Endothelial cell of umbilical vein (primary cell): ENCODE results near the gene DMAC1. TPM values are rescaled to one million over a fixed set of nuclear protein-coding genes. Genes with fewer than 3 reads are reported as not detected.

Experiments used
- BruUV-seq: library from RNA; stranded (reverse); fragments of 400-500 nt; replicated peaks from 2 replicates; lab custom pipeline; 2021; lab: Mats Ljungman, UMichigan
- CTCF ChIA-PET: fragments of 300-600, 350-600 bp; sonication (Branson Sonifier 250); formaldehyde crosslinking; loops from one replicate; lab custom pipeline; 2021; ENCODE audit warnings: antibody characterized with exemption, inconsistent platforms; lab: Charles Lee
- POLR2A ChIA-PET: fragments of 300-600, 350-600 bp; sonication (Branson Sonifier 250); formaldehyde crosslinking; loops from one replicate; lab custom pipeline; 2021; ENCODE audit warnings: antibody characterized with exemption, inconsistent platforms; lab: Charles Lee
- DNase-seq: peaks from one replicate; pipeline ENCODE4 v3.0.0-alpha.2; 2011; ENCODE audit warnings: low read depth, low spot score
- FAIRE-seq: peaks from 2 replicates; lab custom pipeline; 2011; peaks lifted over from hg19 to GRCh38; lab: Jason Lieb, UNC
- H2AFZ ChIP-seq: 2 replicates; pipeline ENCODE4 v1.6.0; 2012; ENCODE audit warnings: low read depth, low read length, control low read depth, inconsistent platforms
- H3K27ac ChIP-seq: 2 replicates; pipeline ENCODE4 v1.5.1; 2011; ENCODE audit warnings: low read depth, mild to moderate bottlenecking, control low read depth, low read length, moderate library complexity; ENCODE audit not compliant: insufficient read depth
- H3K27me3 ChIP-seq, 2 experiments: 2 replicates each; pipeline versions ENCODE4 v1.6.0 to v1.6.1; 2011; ENCODE audit warnings: low read length in 2 of 2, mixed read lengths in 1 of 2; ENCODE audit not compliant: control insufficient read depth in 2 of 2, insufficient read depth in 2 of 2
- H3K36me3 ChIP-seq, 2 experiments: 2 replicates in 1 of 2; 3 replicates in 1 of 2; pipeline ENCODE4 v1.5.1; 2011; ENCODE audit warnings: low read length in 2 of 2, mild to moderate bottlenecking in 1 of 2, moderate library complexity in 1 of 2; ENCODE audit not compliant: control insufficient read depth in 2 of 2, insufficient read depth in 2 of 2; ENCODE audit errors: extremely low read depth in 1 of 2
- H3K4me1 ChIP-seq: 3 replicates; pipeline ENCODE4 v1.5.1; 2011; ENCODE audit warnings: mild to moderate bottlenecking, low read length; ENCODE audit not compliant: control insufficient read depth, insufficient read depth; ENCODE audit errors: extremely low read depth
- H3K4me2 ChIP-seq: 2 replicates; pipeline ENCODE4 v1.6.1; 2011; ENCODE audit warnings: low read length, control low read depth, mixed read lengths; ENCODE audit not compliant: insufficient read depth
- H3K4me3 ChIP-seq, 3 experiments: fragments of 200-600 bp in 1 of 3; sonication (generic), shearing (Covaris generic) in 1 of 3; replicated peaks in 1 of 3; 2 replicates each; pipeline ENCODE4 v1.5.1; 2011 to 2016; ENCODE audit warnings: control low read depth in 3 of 3, low read length in 3 of 3, mild to moderate bottlenecking in 2 of 3, inconsistent platforms in 1 of 3, low read depth in 1 of 3, moderate library complexity in 1 of 3; ENCODE audit not compliant: insufficient read depth in 1 of 3
- H3K79me2 ChIP-seq: 2 replicates; pipeline ENCODE4 v1.6.0; 2012; ENCODE audit warnings: low read length, inconsistent platforms; ENCODE audit not compliant: control insufficient read depth, insufficient read depth
- H3K9ac ChIP-seq: replicated peaks from 2 replicates; pipeline ENCODE3; 2011; ENCODE audit warnings: low read length, control low read depth; ENCODE audit not compliant: insufficient read depth; ENCODE audit errors: extremely low read depth
- H3K9me1 ChIP-seq: replicated peaks from 3 replicates; pipeline ENCODE4 v1.6.0; 2011; ENCODE audit warnings: mild to moderate bottlenecking, low read length; ENCODE audit not compliant: control insufficient read depth, insufficient read depth; ENCODE audit errors: extremely low read depth
- H3K9me3 ChIP-seq: replicated peaks from 2 replicates; pipeline ENCODE4 v1.5.1; 2012; ENCODE audit warnings: low read length, inconsistent platforms; ENCODE audit not compliant: control insufficient read depth, insufficient read depth
- H4K20me1 ChIP-seq: replicated peaks from 2 replicates; pipeline ENCODE3; 2011; ENCODE audit warnings: mild to moderate bottlenecking, low read length; ENCODE audit not compliant: control insufficient read depth, insufficient read depth; ENCODE audit errors: extremely low read depth
- CTCF ChIP-seq, 2 donors: IDR thresholded peaks; 1 replicate in 1 of 2; 2 replicates in 1 of 2; pipeline ENCODE4 v1.5.1; 2011; ENCODE audit warnings: low read length in 2 of 2, mild to moderate bottlenecking in 2 of 2, moderate library complexity in 2 of 2, control low read depth in 1 of 2, inconsistent platforms in 1 of 2, low read depth in 1 of 2; ENCODE audit not compliant: insufficient read depth in 1 of 2; ENCODE audit errors: extremely low read depth in 1 of 2
- EZH2 ChIP-seq: IDR thresholded peaks from 2 replicates; pipeline ENCODE4 v1.6.1; 2012; ENCODE audit warnings: borderline replicate concordance, low read depth, mild to moderate bottlenecking, moderate library complexity, low read length, inconsistent platforms; ENCODE audit not compliant: severe bottlenecking
- FOS ChIP-seq: IDR thresholded peaks from 2 replicates; pipeline ENCODE4 v1.6.1; 2011; ENCODE audit warnings: mild to moderate bottlenecking, low read length, moderate library complexity, borderline replicate concordance; ENCODE audit not compliant: insufficient read depth
- GATA2 ChIP-seq: IDR thresholded peaks from 2 replicates; pipeline ENCODE4 v1.7.0; 2011; ENCODE audit warnings: low read depth, mild to moderate bottlenecking, moderate library complexity, mixed read lengths, low read length; ENCODE audit not compliant: insufficient read length, insufficient read depth
- JUN ChIP-seq: IDR thresholded peaks from 2 replicates; pipeline ENCODE4 v1.6.1; 2011; ENCODE audit warnings: borderline replicate concordance, low read depth; ENCODE audit not compliant: insufficient read length, insufficient read depth
- MAX ChIP-seq: IDR thresholded peaks from 2 replicates; pipeline ENCODE4 v1.6.1; 2011; ENCODE audit not compliant: insufficient read depth, insufficient read length
- MYC ChIP-seq: IDR thresholded peaks from one replicate; pipeline ENCODE4 v1.6.1; 2011; ENCODE audit warnings: mild to moderate bottlenecking, low read depth, low read length
- POLR2A ChIP-seq: IDR thresholded peaks from 2 replicates; pipeline ENCODE4 v1.6.1; 2012; ENCODE audit warnings: low read depth, mild to moderate bottlenecking, control low read depth, low read length
- POLR2AphosphoS5 ChIP-seq: IDR thresholded peaks from 2 replicates; pipeline ENCODE4 v1.6.1; 2012; ENCODE audit warnings: low read depth, mild to moderate bottlenecking, control low read depth, low read length, moderate library complexity; ENCODE audit not compliant: insufficient read depth
- dilution Hi-C: fragments of 300-500 bp; cut with MboI; formaldehyde crosslinking; loops from one replicate; pipeline ENCODE4 v1.15.0; 2019; ENCODE audit warnings: low sequenced_read_pairs; ENCODE audit not compliant: extremely low pct_ligation_motif_present
- intact Hi-C: fragments of 100-400 bp; cut with micrococcal nuclease; formaldehyde crosslinking; loops from one replicate; pipeline ENCODE4 v1.10.0; 2022
- polyA plus RNA-seq, 4 experiments: library from polyadenylated mRNA; depleted of rRNA in 3 of 4; stranded (reverse) in 3 of 4; unstranded in 1 of 4; fragments of >200 nt; gene quantifications; 2 replicates each; pipeline versions ENCODE4 v1.2.1 to v1.2.3, GENCODE V29; 2011 to 2012; ENCODE audit warnings: missing spikeins in 1 of 4
- total RNA-seq: library from RNA; stranded (reverse); gene quantifications from 2 replicates; pipeline ENCODE4 v1.2.3, GENCODE V29; 2021

Gene DMAC1
- total and polyA plus RNA-seq, 2 donors (not counting 3 experiments of a cell fraction or from before 2014, with no cell fraction given), result 15.8 to 44.0 TPM

GRCh38 chr9:7784472-7784871 is 15.1 kb downstream of the DMAC1 start:
- Histone ChIP-seq H4K20me1 (no peaks in the 10 kb centered on the region), H3K4me3 (no peak overlapping the region), H3K27me3 (no peaks in the 10 kb centered on the region), H3K9ac (no peak overlapping the region), H3K36me3 (no peaks in the 10 kb centered on the region), H2AFZ (no peak overlapping the region), H3K79me2 (no peaks in the 10 kb centered on the region), H3K4me2 (no peak overlapping the region), H3K9me1 (no peaks in the 10 kb centered on the region), H3K4me1 (no peaks in the 10 kb centered on the region), H3K27ac (no peak overlapping the region), H3K9me3 (no peaks in the 10 kb centered on the region)
- ChIA-PET CTCF (no interaction called here), POLR2A (no interaction called here)
- BruUV-seq, result no TSS peak
- dilution Hi-C loops, result no loop called here
- intact Hi-C loops, result no loop called here
- DNase-seq (no peak), FAIRE-seq (no peak)
- TF ChIP-seq CTCF (IDR thresholded peaks at IDR 0.05; ENCODE audit: extremely low read depth in 1 of 2, insufficient read depth in 1 of 2, low read depth in 1 of 2, low read length in 2 of 2) (no peak), GATA2 (no peak), POLR2AphosphoS5 (no peak), POLR2A (no peak), JUN (no peak), MAX (no peak), EZH2 (no peak), FOS (no peak), MYC (no peak)
